ENCODE results near the gene LRRC25.

GRCh38 chr19:18430417-18431144 is 33.2 kb upstream of the LRRC25 start:
- TF ChIP-seq CTCF (IDR thresholded peaks at IDR 0.05; ENCODE audit: insufficient read depth, low read depth, low read length) (no peak), EZH2 (IDR thresholded peaks at IDR 0.05; ENCODE audit: insufficient read depth, low read length) (no peak)

Data from astrocyte (in vitro differentiated cells and primary cell).